Liver (tissue), 3 donors: Measurements from ENCODE around the gene POGZ.

Source experiments
- EGR1 ChIP-seq, 2 donors: IDR thresholded peaks; 2 replicates each; pipeline ENCODE4 v1.6.1; 2016 to 2018; ENCODE audit warnings: antibody characterized with exemption in 2 of 2, low read depth in 2 of 2
- HNF4A ChIP-seq, 2 donors: conservative IDR thresholded peaks; 2 replicates each; pipeline ENCODE4 v1.6.1; 2016; ENCODE audit warnings: antibody characterized with exemption in 2 of 2, mild to moderate bottlenecking in 2 of 2
- RXRA ChIP-seq, 2 donors: IDR thresholded peaks; 2 replicates each; pipeline ENCODE4 v1.6.1; 2017 to 2018; ENCODE audit warnings: antibody characterized with exemption in 2 of 2, mild to moderate bottlenecking in 1 of 2
- TAF1 ChIP-seq: conservative IDR thresholded peaks from 2 replicates; pipeline ENCODE4 v1.6.1; 2016; ENCODE audit warnings: antibody characterized with exemption, mild to moderate bottlenecking
- TF ChIP-seq, protein P1 (sequence below): fragments of 150-350 bp; IDR thresholded peaks from 2 replicates; pipeline ENCODE4 v1.5.1; 2017; ENCODE audit warnings: improper control_type of control experiment, low read depth, low read length; ENCODE audit not compliant: missing input control
- TF ChIP-seq, protein P2 (sequence below): IDR thresholded peaks from 2 replicates; pipeline ENCODE4 v1.6.1; 2016; ENCODE audit warnings: antibody characterized with exemption
- TF ChIP-seq, protein P3 (sequence below): IDR thresholded peaks from 2 replicates; pipeline ENCODE4 v1.6.1; 2016; ENCODE audit warnings: antibody characterized with exemption
- TF ChIP-seq, protein P4 (sequence below): IDR thresholded peaks from 2 replicates; pipeline ENCODE4 v1.6.1; 2016; ENCODE audit warnings: antibody characterized with exemption
- donor health status: healthy.
- donor health status: healthy.

DNA sequence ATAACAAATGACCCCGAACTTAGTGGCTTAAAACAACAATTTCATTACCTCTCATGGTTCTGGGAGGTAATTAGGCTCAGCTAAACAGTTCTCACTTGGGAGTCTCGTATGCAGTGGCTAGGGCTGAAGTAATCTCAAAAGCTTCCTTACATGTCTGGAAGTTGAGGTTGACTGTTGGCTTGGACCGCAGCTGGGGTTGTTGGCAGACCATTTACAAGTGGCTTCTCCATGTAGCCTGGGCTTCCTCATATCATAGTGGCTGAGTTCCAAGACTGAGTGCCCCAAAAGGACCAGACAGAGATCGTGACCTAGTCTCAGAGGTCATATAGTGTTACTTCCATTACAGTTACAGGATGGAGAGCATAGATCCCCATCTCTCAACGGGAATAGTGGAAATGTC lies 2.4 kb upstream of the POGZ start:
- TF ChIP-seq EGR1 (IDR thresholded peaks at IDR 0.05; ENCODE audit: low read depth in 2 of 2): no peak
- TF ChIP-seq, protein P1, sequence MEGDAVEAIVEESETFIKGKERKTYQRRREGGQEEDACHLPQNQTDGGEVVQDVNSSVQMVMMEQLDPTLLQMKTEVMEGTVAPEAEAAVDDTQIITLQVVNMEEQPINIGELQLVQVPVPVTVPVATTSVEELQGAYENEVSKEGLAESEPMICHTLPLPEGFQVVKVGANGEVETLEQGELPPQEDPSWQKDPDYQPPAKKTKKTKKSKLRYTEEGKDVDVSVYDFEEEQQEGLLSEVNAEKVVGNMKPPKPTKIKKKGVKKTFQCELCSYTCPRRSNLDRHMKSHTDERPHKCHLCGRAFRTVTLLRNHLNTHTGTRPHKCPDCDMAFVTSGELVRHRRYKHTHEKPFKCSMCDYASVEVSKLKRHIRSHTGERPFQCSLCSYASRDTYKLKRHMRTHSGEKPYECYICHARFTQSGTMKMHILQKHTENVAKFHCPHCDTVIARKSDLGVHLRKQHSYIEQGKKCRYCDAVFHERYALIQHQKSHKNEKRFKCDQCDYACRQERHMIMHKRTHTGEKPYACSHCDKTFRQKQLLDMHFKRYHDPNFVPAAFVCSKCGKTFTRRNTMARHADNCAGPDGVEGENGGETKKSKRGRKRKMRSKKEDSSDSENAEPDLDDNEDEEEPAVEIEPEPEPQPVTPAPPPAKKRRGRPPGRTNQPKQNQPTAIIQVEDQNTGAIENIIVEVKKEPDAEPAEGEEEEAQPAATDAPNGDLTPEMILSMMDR: no peak
- TF ChIP-seq, protein P2, sequence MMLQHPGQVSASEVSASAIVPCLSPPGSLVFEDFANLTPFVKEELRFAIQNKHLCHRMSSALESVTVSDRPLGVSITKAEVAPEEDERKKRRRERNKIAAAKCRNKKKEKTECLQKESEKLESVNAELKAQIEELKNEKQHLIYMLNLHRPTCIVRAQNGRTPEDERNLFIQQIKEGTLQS: no peak
- no peak for TF ChIP-seq HNF4A (conservative IDR thresholded peaks at IDR 0.05)
- no peak for TF ChIP-seq RXRA (IDR thresholded peaks at IDR 0.05)
- TF ChIP-seq, protein P3, sequence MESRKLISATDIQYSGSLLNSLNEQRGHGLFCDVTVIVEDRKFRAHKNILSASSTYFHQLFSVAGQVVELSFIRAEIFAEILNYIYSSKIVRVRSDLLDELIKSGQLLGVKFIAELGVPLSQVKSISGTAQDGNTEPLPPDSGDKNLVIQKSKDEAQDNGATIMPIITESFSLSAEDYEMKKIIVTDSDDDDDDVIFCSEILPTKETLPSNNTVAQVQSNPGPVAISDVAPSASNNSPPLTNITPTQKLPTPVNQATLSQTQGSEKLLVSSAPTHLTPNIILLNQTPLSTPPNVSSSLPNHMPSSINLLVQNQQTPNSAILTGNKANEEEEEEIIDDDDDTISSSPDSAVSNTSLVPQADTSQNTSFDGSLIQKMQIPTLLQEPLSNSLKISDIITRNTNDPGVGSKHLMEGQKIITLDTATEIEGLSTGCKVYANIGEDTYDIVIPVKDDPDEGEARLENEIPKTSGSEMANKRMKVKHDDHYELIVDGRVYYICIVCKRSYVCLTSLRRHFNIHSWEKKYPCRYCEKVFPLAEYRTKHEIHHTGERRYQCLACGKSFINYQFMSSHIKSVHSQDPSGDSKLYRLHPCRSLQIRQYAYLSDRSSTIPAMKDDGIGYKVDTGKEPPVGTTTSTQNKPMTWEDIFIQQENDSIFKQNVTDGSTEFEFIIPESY: no peak
- no peak for TF ChIP-seq TAF1
- TF ChIP-seq, protein P4, sequence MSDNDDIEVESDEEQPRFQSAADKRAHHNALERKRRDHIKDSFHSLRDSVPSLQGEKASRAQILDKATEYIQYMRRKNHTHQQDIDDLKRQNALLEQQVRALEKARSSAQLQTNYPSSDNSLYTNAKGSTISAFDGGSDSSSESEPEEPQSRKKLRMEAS: no peak
